Osteoblast (primary cell): ENCODE data around the gene FBXW8. TPM values are rescaled to one million over a fixed set of nuclear protein-coding genes. Genes with fewer than 3 reads are reported as not detected.

Experiments used
- DNase-seq: peaks from one replicate; pipeline ENCODE4 v3.0.0; 2011; ENCODE audit warnings: low spot score, mixed read lengths; ENCODE audit not compliant: insufficient read length; ENCODE audit errors: missing footprints
- H2AFZ ChIP-seq: 2 replicates; pipeline ENCODE4 v1.6.0; 2011; ENCODE audit warnings: mild to moderate bottlenecking, low read length
- H3K27ac ChIP-seq: 2 replicates; pipeline ENCODE4 v1.5.1; 2011; ENCODE audit warnings: mild to moderate bottlenecking, low read depth, low read length, moderate library complexity
- H3K27me3 ChIP-seq: 2 replicates; pipeline ENCODE4 v1.6.0; 2012; ENCODE audit warnings: mild to moderate bottlenecking, control low read depth, inconsistent platforms, low read length, moderate library complexity; ENCODE audit not compliant: insufficient read depth
- H3K36me3 ChIP-seq: 2 replicates; pipeline ENCODE4 v1.5.1; 2011; ENCODE audit warnings: mild to moderate bottlenecking, low read length, control low read depth, moderate library complexity; ENCODE audit not compliant: insufficient read depth
- H3K4me1 ChIP-seq: 2 replicates; pipeline ENCODE4 v1.5.1; 2011; ENCODE audit warnings: mild to moderate bottlenecking, low read length, control low read depth, moderate library complexity; ENCODE audit not compliant: insufficient read depth
- H3K4me2 ChIP-seq: 2 replicates; pipeline ENCODE4 v1.6.0; 2011; ENCODE audit warnings: mild to moderate bottlenecking, low read length; ENCODE audit not compliant: insufficient read depth
- H3K4me3 ChIP-seq: fragments of 200-600 bp; sonication (generic); 3 replicates; pipeline ENCODE4 v1.5.1; 2012; ENCODE audit warnings: mild to moderate bottlenecking, low read length, inconsistent platforms; ENCODE audit not compliant: insufficient read depth
- H3K79me2 ChIP-seq: 2 replicates; pipeline ENCODE4 v1.6.0; 2012; ENCODE audit warnings: mild to moderate bottlenecking, low read length, control low read depth, inconsistent platforms; ENCODE audit not compliant: insufficient read depth
- H3K9me3 ChIP-seq: 2 replicates; pipeline ENCODE4 v1.5.1; 2011; ENCODE audit warnings: low read depth, low read length, control low read depth
- H4K20me1 ChIP-seq: 2 replicates; pipeline ENCODE4 v1.6.0; 2012; ENCODE audit warnings: mild to moderate bottlenecking, low read length, control low read depth; ENCODE audit not compliant: insufficient read depth
- total RNA-seq: library from RNA; depleted of rRNA; stranded (reverse); fragments of >200 nt; gene quantifications from 2 replicates; pipeline ENCODE4 v1.2.3, GENCODE V29; 2012
- TF ChIP-seq, protein P1 (sequence below): IDR thresholded peaks from 2 replicates; pipeline ENCODE4 v1.5.1; 2011; ENCODE audit warnings: mild to moderate bottlenecking, low read depth, low read length, moderate library complexity; ENCODE audit errors: extremely low read depth

FBXW8 gene
- total RNA-seq, 1 donor = 27.5 TPM

- no peaks in the 10 kb centered on the region for H3K9me3 ChIP-seq
- no peak overlapping the region for H3K4me2 ChIP-seq
- H3K36me3 ChIP-seq = peaks cover 8% of the 10 kb centered on the region
- no peaks in the 10 kb centered on the region for H3K79me2 ChIP-seq
- no peak for DNase-seq
- peaks cover 14% of the 10 kb centered on the region for H3K4me1 ChIP-seq
- no peaks in the 10 kb centered on the region for H4K20me1 ChIP-seq
- TF ChIP-seq, protein P1, sequence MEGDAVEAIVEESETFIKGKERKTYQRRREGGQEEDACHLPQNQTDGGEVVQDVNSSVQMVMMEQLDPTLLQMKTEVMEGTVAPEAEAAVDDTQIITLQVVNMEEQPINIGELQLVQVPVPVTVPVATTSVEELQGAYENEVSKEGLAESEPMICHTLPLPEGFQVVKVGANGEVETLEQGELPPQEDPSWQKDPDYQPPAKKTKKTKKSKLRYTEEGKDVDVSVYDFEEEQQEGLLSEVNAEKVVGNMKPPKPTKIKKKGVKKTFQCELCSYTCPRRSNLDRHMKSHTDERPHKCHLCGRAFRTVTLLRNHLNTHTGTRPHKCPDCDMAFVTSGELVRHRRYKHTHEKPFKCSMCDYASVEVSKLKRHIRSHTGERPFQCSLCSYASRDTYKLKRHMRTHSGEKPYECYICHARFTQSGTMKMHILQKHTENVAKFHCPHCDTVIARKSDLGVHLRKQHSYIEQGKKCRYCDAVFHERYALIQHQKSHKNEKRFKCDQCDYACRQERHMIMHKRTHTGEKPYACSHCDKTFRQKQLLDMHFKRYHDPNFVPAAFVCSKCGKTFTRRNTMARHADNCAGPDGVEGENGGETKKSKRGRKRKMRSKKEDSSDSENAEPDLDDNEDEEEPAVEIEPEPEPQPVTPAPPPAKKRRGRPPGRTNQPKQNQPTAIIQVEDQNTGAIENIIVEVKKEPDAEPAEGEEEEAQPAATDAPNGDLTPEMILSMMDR = no peak
- no peak overlapping the region for H3K4me3 ChIP-seq
- H3K27me3 ChIP-seq = no peaks in the 10 kb centered on the region
- H3K27ac ChIP-seq = no peak overlapping the region
- H2AFZ ChIP-seq = no peak overlapping the region
Observed at GRCh38 chr12:116977465-116978380, 67.0 kb downstream of the FBXW8 start.

DNA sequence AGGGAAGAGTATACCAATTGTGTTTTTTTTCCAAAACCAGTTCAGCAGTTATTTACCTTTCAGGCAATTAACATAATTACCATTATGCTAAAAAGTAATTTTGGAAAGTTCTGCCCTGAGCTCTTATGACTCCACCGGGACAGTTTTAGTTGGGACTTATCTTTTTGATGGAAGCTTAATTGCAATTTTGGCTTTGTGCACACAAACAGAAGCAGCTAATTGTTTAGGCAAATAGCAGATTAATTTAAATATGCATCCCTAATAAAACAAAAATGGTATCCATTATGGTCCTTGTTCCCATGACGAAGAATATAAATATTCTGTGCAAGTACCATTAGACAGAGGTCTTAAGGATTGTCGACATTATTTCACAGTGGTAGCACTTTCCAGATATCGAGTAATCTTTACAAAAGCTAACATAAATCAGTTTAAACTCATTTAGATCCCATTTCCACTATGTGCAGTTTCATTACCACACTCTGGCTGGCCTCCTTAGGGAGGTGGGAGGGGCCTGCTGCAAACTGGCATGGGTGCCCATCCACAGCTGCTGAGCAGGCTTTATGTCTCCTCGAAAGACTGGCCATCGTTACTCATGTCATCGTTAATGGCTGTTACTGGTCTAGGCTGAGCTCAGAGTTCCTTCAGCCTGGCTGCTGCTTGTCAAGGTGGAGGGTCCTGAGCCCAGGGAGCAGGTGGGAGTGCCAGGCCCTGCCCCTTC lies 68.2 kb downstream of the FBXW8 start:
- no peaks in the 10 kb centered on the region for H3K79me2 ChIP-seq
- H3K9me3 ChIP-seq = no peaks in the 10 kb centered on the region
- no peaks in the 10 kb centered on the region for H4K20me1 ChIP-seq
- no peaks in the 10 kb centered on the region for H3K27me3 ChIP-seq
- no peak overlapping the region for H3K27ac ChIP-seq
- H3K36me3 ChIP-seq = no peaks in the 10 kb centered on the region
- no peak for DNase-seq
- TF ChIP-seq, protein P1 = no peak
- H3K4me3 ChIP-seq = no peak overlapping the region
- no peak overlapping the region for H3K4me2 ChIP-seq
- peaks cover 25% of the 10 kb centered on the region for H3K4me1 ChIP-seq
- H2AFZ ChIP-seq = no peak overlapping the region

- TF ChIP-seq, protein P1 = no peak
- Histone ChIP-seq H3K9me3 (no peaks in the 10 kb centered on the region), H3K27me3 (no peaks in the 10 kb centered on the region), H3K4me1 (peaks cover 25% of the 10 kb centered on the region), H3K36me3 (peaks cover 1% of the 10 kb centered on the region), H3K27ac (no peak overlapping the region), H4K20me1 (no peaks in the 10 kb centered on the region), H2AFZ (no peak overlapping the region), H3K4me2 (no peak overlapping the region), H3K79me2 (no peaks in the 10 kb centered on the region), H3K4me3 (no peak overlapping the region)
- DNase-seq = no peak
Observed at GRCh38 chr12:116980083-116980482, 69.3 kb downstream of the FBXW8 start.
